HG02943 (cell line): ENCODE data around the gene CNDP2.

Experiments
- ATAC-seq: cut with Tn5 transposase; IDR thresholded peaks from one replicate; pipeline ENCODE4 v1.9.1; 2021; ENCODE audit warnings: mild to moderate bottlenecking, low read depth, moderate library complexity; ENCODE audit not compliant: unreplicated experiment

The CNDP2 gene

DNA sequence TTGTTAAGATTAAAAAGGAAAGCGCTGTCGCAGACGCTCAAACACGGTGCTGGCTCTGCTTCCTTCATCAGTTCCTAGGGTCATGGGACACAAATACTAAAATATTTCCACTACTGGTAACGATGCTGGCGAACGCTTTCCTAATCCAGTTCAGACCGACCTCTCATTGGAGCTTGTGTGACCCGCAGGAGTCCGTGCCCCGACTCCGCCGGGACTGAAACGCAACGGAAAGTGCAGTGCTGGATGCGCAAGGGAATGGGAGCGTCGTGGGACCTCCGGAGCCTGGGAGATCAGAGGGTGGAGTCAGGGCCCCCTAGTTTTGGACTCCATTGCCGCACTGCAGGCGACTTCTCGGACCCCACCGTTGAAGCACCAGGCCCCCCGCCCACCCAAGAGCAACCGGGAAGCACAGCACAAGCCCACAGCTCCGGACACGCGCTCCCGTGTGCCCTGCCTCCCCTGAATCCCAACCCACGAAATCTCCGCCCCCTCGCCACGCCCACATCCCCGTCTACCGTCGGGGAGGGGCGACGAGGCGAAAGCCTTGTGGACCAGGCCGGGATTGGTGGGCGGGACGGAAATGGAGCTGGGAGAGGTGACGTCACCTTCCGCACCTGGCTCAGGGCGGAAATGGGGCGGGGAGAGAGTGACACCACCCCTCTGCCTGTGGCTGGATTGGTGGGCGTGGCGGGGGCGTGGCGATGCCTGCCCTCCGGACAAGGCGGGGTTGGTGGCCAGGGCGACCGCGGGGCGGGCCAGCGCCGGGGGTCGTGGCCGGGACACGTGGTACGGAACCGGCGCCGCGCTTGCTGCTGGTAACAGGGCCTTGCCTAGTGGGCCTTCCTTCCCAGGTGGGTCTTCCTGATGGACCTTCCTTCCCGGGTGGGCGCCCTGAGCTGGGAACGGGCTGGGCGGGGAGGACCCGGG, at the start of gene CNDP2:
Gene CNDP2 (plus strand): TSS at position 783 of the 927 bp plus-strand sequence. CDS start 3,611 bp downstream, outside the sequence.
- ATAC-seq: peak; percentile 71

DNA sequence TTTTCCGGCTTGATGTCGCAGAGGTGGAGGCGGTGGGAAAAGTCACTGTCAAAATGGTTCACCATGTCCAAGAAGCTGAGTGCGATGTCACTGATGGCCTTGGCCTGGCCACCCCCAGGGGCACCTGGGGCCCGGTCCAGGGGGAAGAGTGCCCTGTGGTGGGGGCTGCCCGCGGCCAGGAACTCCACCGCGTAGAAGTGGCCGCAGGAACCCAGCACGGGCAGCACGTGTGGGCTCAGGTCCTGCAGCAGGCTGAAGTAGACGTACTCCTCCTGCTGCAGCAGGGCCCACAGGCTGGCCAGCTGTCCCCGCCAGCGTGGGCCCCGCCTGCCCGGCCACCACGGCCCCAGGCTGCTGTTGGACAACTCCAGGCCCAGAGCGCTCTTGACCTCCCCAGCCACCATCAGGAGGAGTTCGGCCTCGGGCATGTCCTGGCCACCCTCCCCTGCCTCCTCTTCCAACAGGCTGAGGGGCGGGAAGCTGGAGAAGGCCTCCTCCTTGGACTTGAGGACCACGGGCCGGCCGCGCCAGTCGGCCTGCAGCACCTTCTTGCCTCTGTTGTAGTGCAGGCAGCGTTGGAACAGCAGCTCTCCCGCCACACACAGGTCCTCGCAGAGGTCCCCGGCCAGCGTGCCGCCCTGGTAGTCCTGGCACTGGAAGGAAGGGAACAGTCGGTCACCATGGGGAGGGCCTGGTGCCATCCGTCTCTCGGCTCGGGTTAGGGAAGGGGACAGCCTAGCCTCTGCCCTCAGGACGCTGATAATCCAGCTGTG, 49.3 kb upstream of the CNDP2 start:
- ATAC-seq: no peak

DNA sequence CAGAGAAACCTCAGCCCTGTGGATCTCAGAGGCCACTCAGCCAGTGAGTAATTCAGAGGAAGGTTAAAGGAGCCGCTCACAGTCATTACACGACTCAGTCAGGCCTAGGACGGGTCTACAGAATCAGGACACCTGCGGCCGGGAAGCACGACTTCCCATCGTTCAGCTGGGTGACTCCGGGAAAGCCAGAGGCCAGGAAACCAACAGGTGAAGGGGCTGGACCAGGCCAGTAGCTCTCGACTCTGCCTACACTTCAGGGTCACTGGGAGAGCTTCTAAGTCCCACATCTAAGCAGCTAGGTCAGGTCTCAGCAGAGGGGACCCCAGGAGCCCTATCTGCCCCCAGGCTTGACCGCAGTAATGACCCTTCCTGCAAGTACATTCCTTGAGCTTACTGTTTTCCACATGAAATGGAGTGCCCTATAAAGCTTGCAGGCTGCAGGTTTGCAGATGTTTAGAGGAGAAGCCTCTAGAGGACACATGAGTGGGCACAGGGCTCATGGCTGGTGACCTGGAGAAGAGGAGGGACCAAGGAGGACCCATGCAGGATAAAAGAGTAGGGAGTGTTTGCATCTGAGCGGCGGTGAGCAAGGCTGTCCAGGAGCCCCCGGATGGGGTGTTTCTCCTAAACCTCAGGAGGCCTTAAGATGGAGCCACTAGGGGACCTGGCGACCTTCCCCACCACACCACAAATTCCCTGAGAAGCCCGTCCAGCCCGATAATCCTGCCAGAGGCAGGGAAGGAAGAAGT, 48.6 kb upstream of the CNDP2 start:
- no peak for ATAC-seq

DNA sequence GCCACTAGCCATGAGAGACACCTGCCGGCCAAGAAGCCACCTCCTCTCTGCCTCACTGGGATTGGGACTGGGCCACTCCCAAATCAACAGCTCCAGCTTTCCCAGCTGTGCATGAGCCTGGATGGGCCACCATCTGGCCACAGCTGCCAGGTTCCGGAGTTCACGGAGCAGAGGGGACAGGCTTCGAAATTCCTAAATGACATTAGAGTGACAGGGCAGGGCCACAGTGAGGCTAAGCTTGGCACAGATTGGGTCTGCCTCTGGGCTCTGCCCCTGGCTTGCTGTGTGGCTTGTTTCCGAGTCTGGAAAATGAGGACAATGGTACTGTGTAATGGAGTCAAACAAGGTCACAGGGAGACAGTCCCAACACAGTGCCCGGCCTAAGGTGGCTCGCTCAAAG, 45.5 kb upstream of the CNDP2 start:
- no peak for ATAC-seq

DNA sequence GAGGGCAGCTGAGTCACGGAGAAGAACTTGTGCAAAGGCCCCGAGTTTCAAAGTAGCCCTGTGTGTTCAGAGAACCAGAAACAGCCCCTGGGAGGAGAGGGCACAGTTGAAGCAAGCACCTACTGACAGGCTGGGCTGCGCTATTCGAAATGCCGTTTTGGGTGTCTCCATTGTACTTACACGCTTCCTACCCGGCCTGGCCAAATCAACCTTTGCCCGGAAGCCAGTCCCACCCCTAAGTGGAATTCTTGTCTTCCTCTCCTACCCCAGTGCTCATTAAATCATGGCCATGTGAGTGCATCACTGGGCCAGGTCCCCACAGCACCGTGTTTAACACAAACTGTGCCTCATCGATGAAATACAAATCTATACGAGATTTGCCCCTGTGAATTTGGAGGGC, 45.0 kb upstream of the CNDP2 start:
- ATAC-seq: no peak

DNA sequence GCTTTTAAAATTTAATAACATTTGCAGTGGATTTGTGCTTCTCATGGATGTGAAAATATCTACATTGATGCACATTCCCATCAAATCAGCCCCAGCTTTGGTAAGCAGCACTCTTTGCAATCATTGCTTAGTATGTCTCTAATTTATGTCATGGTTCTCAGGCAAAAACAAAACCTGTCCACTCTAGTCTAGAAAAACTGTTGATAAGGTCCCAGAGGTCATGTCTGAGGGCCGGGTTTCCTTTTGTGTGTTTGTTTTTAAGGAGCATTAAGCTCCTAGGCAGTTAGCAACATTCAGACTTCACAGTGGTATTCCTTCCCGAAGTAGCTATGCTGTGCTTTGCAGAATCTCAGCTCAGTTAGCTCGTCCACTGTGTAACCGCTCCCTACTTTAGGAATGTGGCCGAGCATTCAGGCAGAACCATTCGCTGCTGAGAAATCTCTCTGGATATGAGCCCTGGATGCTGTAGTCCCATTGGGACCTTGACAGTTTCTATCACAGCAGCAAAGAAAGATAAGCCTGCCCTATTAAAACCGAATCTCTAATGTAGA, 43.1 kb upstream of the CNDP2 start:
- ATAC-seq: no peak

DNA sequence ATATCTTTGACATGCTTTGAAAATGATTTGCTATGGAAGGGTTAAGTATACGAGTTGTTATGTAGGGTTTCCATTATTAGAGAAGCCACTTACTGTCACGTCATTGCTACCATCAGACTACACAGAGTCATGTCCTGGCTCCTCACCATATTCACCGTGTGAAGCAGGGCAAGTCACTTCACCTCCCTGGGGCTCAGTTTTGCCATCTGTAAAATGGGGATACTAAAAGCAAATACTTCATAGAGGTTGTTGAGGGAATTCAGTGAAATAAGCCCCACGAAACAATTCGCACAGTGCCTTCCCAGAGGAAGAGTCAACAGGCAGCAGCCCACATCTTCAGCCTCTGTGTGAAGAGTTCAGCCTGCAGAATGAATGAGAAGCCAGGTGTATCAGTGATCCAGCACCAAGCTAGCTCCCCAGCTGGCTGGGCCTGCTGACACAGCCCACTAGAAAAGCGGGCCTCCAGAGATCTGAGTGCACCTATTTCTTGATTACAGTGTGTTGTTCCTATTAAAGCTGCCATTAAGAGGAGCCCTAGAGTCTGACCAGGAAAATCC, 42.4 kb upstream of the CNDP2 start:
- no peak for ATAC-seq

DNA sequence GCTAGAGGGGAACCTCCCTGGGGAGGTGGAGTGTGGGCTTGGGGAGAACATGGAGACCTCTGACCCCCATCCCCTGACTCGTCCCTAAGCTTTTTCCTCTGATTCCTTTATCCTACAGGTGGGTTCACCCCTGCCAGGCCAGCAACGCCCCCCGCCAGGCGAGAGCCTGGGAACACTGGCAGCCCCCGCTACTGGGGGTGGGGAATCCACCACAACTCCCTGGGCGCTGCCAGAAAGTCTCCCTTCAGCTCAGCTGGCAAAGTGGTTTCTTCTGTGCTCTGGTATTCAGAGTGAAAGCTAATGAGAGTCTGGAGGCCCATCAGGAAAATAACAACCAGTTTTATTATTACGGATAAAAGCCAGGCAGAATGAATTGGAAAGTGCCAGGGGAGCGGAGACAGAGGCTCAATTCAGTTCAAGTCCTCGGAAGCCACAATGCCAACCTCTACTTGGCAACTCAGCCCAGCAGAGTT, 41.8 kb upstream of the CNDP2 start:
- no peak for ATAC-seq

DNA sequence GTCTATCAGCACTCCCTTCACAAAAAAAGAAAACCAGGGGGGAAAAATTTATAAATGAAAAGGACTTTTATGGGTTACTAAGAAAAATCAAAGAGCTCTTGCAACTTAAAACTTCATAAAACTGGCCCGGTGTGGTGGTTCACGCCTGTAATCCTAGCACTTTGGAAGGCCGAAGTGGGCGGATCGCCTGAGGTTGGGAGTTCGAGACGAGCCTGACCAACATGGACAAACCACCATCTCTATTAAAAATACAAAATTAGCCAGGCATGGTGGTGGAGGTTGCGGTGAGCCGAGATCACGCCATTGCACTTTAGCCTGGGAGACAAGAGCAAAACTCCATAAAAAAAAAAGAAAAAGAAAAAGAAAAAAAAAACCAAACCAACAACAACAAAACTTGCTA, 40.8 kb upstream of the CNDP2 start:
- ATAC-seq: no peak

DNA sequence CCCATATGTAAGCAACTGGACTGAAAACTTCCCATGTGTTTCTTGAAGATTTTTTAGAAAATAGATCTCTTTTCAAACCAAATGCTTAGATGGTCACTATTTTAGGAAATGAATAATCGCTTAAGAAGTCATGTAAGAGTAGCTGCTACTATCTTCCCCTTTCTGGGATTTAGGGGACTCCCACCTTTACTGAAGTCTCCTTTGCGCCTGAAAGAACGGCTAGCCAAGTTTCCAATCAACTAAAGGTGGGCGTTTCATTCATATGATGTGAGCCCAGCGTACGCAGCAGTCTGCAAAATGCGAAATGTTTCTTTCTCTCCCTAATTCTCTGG, 40.2 kb upstream of the CNDP2 start:
- ATAC-seq: no peak

DNA sequence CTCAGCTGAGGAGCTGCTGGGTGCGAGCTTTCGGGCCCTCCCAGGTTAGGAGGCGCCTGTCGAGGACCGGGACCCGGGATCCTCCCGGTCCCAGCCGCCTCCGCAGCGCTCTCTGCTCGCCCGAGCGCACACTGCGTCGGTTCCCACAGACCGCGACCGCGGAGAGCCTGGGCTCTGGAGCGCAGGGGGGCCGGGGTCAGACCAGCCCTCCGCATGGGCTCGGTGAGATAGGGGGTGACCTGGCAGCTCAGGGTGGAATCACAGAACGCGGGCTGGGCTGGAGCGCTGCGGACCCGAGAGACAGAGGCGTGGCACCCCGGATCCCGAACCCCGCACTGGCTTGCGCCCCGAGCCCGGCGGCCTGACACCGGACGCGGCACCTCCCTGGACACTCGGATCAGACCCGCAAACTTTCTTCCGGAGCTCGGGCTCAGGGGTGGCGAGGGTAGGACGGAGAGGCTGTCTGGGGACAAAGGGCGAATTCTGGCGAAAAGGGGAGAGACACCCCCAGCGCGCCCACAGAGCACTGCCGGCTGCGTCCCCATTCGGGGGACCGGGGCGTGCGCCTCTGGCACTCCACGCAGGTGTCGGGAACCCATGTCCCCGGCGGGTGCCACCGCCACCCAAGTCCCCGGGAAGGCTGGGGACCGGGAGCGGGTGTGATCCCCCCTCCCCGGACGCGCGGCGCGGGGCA, 39.7 kb upstream of the CNDP2 start:
- ATAC-seq: no peak

DNA sequence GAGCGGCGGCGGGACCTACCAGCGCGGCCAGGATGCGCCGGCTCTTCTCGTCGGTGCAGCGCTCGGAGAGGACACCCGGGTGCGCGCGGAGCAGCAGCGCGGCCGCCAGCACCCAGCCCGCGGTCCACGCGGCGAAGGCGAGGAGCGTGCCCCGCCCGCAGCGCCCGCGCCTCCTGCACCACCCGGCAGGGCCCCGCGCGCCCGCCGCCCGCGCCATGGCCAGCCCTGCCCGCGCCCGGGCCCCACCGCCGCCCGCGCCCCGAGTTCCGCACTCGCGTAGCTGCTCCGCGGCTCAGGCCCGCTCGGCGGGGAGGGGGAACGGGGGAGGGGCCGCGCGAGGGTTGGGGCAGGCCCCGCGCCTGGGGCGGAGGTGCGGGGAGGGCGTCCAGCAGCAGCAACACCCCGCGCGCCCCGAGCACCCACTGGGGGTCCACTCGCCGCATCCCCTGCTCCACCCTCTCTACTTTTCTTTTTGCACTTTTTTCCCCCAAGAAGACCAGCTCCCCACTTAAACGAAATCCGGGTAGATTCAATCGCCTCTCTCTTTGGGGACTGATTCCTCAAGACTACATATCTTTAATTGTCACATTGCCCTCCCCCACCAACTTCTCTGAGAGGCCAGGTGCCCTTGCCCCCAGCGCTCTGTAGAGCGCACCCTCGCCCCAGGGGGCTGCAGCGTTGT, 39.0 kb upstream of the CNDP2 start, which contains the start of gene DIPK1C:
Gene DIPK1C (minus strand): TSS at position 266 of the 682 bp plus-strand sequence. CDS start 49 bp downstream, at position 217.
- ATAC-seq: no peak

DNA sequence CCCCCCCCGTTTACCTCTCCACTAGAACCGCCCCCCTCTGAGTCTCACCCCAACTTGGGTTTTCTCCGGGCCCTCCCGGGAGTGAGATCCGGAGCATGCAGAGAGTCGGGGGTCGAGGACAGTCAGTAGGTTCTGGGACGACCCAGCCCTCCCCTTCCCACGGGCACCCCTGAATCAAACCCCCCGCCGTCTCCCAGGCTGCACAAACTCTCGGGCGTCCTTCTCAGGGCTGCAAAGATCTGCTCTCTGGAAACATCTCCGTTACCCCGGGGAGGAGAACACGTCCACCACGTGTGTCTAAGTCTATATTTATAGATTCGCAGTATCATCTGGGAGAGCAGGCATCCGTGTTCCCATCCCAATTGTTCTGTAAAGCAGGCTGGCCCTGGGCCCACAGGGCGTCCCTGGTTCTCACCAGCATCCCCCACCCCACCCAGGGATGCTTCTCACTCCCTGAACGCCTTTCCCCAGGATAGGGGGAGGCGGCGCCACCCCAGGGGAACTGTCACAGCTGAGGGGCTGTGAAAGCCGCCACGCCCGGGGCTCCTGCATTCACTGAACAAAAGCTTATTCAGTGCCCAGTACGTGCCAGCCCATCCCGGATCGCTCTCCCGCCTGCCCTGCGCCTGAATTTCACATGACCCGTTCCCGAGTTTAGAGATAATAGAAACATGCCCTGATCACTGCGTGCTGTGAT, 38.3 kb upstream of the CNDP2 start:
- no peak for ATAC-seq

DNA sequence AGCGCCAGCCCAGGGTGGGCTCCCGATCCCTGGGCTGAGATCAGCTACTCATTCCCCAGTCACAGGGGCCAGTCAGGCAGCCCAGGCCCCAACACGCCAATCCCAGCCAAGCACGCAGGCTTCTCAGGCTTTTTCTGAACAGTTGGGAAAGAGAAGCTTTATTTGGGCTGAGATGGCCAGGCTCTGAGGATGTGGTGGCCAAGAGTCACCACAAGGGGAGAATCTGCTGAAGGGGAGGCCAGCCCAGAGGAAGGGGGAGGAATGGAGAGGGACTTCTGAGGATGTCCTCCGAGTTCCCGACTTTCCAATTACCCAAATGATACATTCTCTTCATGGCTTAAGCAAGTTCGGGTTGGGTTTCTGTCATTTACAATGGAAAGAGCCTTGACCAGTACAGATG, 36.3 kb upstream of the CNDP2 start:
- ATAC-seq: no peak

DNA sequence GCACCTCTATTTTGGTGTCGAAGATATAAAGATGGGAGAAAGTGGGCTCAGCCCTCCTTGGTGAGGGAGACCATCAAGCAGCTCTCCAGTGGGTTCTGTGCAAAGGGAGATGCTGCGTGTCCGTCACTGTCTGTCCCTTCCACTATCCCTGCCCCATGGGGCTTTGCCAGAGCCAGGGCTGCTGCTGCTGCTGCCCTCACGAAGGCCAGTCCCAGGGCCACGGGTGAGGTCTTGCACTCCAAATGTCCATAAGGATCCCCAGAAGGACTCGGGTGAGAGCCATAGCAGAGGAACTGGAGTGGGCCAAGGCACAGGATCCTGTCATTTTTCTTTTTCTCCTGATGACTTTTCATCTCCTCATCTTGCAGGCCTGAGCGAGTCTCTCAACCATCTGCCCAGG, 35.3 kb upstream of the CNDP2 start:
- no peak for ATAC-seq

DNA sequence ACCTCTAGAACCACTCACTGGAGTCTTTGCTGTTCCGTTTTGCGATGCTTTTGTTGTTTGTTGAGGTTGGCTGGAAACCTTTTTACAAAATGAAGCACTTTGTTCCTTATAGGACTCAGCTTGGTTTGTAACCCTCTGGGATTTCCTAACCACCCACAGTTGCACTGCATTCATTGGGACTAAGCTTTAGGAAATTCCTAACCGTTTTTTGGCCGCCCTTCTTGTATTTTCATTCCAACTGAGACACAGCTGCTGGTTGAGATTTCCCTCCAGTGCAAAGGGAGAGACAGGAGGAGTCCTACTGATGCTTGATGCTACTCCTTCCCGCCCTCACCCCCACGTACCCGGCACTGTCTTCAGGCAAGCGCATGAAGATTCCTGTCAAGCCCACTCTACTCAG, 32.9 kb upstream of the CNDP2 start:
- ATAC-seq: no peak

DNA sequence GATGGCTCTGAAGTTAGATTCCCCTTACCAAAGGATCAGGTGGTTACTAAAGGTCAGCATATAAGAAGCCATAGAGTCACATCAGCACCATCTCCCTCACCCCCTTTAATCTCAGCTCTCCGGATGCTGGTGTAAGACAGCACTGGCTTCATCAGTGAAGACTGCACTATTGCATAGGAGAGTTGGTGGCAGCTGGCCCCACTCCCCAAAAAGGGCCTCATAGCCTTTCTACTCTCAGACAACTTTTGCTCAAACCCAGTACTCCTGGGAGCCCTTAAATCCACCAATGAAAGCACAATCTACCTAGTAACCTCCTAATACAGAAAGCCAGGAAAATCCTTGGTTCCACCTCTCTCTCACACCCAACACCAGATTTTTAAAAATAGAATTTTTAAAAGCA, 32.2 kb upstream of the CNDP2 start:
- ATAC-seq: no peak

DNA sequence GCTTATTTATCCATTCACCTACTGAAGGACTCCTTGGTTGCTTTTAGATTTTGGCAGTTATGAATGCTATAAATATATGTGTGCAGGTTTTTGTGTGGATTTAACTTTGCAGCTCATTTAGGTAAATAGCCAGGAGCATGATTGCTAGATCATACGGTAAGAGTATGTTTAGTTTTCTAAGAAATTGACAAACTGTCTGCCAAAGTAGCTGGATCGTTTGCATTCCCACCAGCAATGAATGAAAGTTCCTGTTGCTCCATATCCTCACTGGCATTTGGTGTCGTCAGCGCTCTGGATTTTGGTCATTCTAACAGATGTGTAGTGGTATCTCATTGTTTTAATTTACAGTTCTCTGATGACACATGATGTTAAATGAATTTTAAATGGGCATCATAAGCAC, 30.4 kb upstream of the CNDP2 start:
- no peak for ATAC-seq
